IPS-18c (cell line): ENCODE data around the gene SDF4.

Experiments used
- H3K4me3 ChIP-seq: 2 replicates; pipeline ENCODE4 v1.7.0; 2013; ENCODE audit warnings: low read depth, mild to moderate bottlenecking, low read length, moderate library complexity; ENCODE audit not compliant: insufficient read depth
- H3K9me3 ChIP-seq: one replicate; pipeline ENCODE4 v1.6.1; 2013; ENCODE audit warnings: mild to moderate bottlenecking, low read length, moderate library complexity; ENCODE audit not compliant: control insufficient read depth, insufficient read depth

SDF4 gene, protein sequence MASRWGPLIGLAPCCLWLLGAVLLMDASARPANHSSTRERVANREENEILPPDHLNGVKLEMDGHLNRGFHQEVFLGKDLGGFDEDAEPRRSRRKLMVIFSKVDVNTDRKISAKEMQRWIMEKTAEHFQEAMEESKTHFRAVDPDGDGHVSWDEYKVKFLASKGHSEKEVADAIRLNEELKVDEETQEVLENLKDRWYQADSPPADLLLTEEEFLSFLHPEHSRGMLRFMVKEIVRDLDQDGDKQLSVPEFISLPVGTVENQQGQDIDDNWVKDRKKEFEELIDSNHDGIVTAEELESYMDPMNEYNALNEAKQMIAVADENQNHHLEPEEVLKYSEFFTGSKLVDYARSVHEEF

DNA sequence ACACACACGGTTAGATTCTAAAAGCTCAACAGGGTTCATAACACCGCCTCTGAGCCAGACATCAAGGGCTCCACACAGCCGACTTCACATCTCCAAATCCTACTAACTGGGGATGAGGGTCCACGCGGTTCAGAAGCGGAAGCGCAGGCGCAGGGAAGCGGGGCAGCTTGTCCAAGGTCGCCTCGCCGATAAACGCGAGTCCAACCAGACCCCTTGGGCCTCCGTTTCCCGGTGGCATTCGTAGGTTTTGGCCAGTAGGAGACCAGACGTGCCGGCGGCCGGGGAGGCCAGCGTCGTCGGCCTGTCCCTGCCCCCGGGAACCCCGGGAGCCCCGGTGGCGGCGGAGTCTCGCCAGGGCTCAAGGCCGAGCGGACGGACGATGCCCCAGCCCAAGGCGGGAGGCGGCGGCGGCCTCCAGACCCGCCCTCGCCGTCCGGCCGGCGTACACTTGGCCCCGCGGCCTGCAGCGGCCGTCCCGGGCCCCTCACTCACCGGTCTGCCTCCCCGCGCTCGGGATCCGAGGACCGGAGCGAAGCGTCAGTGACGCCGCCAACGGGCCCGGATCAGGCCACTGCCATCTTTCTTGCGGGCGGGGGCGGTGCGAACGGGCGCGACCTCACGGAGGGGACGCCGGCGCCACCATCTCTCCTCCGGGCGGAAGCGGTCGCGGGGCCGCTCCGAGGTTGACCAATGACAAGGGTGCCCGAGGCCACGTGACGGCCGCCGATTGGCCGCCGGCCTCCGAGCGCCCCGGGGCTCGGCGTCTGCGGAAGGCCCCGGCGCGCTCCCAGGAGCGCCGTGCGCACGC lies at the start of gene SDF4:
TSS of gene SDF4 (minus strand) at position 602 of the 808 bp plus-strand sequence. CDS start 3,229 bp downstream, outside the sequence.
- Histone ChIP-seq H3K4me3 (peak within 1 kb of the TSS; percentile 98), H3K9me3 (peaks cover 6% of the 10 kb centered on the region)

DNA sequence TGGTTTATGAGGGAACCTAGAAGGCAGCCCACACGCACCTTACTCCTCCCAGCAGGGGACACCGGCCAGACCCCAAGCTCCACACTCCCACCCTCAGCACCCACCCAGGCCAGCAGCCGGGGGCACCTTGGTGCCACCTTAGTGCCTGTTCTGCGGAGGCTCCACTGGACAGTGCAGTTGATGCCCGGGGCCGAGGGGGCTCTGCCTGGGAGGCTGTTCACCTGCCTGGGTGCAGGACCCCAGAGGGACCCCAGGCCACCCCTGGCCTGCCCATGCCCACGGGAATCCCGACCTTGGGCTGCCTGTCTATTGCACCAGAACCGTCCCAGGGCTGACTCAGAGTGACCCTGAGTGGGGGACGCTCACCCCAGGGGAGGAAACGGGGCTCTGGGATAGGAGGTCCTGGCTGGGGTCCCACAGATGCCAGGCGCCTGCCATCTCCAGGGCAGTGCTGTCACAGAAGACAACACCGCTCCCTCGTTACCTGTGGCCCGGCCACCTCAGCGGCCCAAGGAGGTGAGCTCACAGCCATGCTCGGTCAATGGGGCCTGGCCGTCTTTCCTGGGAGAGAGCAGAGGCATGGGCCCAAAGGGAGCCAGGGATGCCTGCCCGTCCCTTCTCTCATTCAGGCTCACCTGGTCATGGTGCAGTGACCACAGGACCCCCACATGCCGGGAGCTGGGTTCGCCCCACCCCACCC lies 49.1 kb upstream of the SDF4 start:
- Histone ChIP-seq H3K4me3 (no peak overlapping the region), H3K9me3 (no peaks in the 10 kb centered on the region)

DNA sequence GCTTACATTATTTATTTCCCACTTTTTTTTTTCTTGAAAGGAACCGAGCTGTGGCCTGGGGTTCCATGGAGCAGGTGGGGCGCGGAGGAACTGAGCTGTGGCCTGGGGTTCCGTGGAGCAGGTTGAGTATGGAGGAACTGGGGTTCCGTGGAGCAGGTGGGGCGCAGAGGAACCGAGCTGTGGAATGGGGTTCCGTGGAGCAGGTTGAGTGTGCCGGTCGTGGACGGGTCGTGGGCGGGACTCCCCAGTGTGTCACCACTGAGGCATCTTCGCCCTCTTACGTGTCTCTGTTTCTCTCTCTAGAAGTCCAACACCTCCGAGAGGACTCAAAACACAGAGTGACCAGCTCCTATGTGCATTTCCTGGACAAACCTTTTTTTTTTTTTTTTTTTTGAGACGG lies 47.2 kb upstream of the SDF4 start:
- Histone ChIP-seq H3K4me3 (no peak overlapping the region), H3K9me3 (no peaks in the 10 kb centered on the region)

DNA sequence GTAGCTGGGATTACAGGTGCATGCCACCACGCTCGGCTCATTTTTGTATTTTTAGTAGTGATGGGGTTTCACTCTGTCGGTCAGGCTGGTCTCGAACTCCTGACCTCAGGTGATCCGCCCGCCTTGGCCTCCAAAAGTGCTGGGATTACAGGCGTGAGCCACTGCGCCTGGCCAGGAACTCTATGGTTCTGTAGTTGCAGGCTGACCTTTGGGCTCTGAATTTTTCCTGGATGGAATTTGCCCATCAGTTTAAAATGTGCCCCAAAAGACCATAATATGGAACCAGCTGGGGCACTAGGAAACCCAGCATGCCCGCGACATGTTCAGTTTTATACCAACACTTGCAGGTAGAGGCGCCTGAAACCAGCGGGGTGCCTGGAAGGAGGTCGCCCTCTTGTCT lies 46.8 kb upstream of the SDF4 start:
- H3K9me3 ChIP-seq = no peaks in the 10 kb centered on the region
- H3K4me3 ChIP-seq = no peak overlapping the region

DNA sequence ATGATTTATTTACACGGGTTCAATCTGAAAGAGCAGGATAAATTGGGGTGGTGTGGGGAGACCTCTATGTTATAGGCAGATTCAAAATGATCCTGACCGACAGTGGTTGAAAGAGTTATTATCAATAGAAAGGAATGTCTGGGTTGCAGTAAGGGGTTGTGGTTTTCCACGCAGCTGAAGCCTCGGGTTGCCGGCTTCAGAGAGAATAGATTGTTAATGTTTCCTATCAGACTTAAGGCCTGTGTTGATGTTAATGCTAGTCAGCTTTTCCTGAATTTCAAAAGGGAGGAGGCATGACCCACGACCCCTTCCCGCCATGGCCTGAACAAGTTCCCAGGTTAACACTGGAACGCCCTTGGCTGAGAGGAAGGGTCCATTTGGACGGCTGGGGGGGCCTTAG lies 44.0 kb upstream of the SDF4 start:
- Histone ChIP-seq H3K9me3 (no peaks in the 10 kb centered on the region), H3K4me3 (no peak overlapping the region)

DNA sequence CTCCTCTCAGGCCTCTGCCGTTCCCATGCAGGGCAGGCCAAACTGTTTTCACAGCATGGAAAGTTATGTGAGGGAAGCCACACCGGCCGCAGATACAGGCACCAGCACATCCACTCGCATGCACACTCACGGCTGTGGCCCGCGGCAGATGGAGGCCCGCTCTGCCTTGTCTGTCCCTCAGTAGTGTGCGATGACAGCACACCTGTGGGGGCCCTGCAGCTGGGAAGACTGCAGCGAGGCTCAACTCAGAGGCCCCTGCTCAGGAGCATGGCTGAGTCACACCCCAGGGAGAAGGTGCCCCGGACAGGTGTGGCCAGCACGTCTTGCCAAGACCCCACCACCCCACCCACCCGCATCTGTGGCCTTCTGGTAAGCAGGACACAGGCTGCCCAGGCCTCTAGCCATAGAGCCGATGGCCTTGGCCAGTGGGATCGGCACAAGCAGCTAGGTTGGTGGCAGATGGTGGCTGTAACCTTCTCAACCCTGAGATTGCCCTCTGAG lies 43.2 kb upstream of the SDF4 start:
- H3K4me3 ChIP-seq = no peak overlapping the region
- H3K9me3 ChIP-seq = no peaks in the 10 kb centered on the region

DNA sequence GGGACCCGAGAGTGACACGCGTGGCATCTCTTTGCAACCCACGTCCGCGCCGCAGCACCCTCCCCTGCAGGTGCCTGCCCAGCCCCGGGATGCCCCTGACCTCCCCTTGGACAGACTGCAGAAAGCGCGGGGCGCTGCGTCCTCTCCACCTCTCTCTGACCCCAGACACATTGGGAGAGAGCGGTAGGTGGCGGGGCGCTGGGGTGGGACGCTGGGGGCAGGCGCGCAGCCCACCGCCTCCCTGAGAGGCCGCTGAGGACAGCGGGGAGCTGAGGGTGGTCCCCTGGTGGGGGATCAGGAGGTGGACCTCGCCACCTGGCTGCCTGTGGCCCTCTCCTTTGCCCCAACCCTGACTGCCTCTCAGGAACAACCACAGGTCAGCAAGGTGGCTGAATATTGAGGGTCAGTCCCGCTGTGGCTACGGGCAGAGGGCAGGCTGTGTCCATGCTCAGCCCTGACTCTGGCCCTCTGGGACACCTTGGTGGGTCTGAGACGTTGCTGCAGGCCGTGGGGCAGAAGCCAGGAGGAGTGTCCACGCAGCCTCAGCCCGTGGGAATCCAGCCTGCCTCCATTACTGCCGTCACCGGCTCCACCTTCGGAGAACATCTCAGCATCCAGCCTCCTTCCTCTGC lies 42.6 kb upstream of the SDF4 start:
- Histone ChIP-seq H3K4me3 (peak overlapping the region; percentile 72), H3K9me3 (no peaks in the 10 kb centered on the region)

DNA sequence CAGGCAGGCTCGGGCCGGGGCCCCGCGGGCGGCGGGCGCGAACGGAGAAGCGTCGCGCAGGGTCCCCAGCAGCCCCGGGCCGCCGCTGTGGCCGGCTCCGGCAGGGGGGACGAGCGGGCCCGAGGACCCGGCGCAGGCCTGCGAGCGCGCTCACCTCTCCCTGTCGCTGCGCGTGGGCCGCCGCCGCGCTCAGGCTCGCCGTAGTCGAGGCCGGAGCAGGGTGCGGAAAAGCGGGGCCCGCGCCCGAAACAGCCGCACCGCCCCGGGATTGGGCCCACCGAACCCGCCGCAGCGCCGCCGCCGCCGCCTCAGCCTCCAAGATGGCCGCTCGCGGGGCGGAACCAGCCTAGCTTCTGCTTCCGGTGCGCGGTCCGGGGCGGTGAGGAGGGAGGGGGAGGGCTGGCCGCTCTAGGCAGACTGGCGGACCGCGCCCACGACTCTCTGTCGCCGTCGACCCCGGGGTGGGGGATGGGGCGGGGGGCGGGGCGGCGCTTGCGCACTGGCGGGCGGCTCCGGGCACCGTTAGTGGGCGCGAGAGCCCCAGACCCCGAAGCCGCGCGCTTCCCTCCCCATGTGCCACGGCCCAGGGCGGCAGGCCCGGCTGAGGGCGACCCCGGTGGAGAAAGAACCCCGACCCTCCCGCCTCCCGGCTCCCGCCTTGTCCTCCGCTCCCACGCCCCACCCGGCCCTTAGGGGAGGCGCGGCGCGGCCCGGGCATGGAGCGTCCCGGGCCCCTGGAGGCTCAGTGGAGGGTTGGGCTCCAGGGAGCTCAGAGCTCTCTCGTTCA lies 41.9 kb upstream of the SDF4 start, which contains the start of gene UBE2J2:
TSS of gene UBE2J2 (minus strand) at position 343 of the 787 bp plus-strand sequence. CDS start 5,862 bp downstream, outside the sequence.
- Histone ChIP-seq H3K4me3 (peak within 1 kb of the TSS; percentile 86), H3K9me3 (no peaks in the 10 kb centered on the region)

DNA sequence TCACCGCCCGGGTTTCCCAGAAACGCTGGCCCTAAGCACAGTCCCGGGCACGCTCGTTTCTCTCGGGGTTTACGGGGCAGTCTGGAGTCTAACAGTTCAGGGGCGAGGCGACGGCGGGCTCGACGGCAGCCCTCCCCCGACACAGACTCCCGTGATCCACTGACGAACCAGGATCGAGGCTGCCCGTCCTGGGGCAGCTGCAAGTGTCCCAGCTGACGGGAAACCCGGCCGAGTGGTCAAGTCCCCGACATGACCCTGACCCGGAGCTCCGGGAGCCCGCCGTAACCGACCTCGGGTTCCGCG lies 41.4 kb upstream of the SDF4 start:
- H3K9me3 ChIP-seq = no peaks in the 10 kb centered on the region
- H3K4me3 ChIP-seq = peak overlapping the region; percentile 86

DNA sequence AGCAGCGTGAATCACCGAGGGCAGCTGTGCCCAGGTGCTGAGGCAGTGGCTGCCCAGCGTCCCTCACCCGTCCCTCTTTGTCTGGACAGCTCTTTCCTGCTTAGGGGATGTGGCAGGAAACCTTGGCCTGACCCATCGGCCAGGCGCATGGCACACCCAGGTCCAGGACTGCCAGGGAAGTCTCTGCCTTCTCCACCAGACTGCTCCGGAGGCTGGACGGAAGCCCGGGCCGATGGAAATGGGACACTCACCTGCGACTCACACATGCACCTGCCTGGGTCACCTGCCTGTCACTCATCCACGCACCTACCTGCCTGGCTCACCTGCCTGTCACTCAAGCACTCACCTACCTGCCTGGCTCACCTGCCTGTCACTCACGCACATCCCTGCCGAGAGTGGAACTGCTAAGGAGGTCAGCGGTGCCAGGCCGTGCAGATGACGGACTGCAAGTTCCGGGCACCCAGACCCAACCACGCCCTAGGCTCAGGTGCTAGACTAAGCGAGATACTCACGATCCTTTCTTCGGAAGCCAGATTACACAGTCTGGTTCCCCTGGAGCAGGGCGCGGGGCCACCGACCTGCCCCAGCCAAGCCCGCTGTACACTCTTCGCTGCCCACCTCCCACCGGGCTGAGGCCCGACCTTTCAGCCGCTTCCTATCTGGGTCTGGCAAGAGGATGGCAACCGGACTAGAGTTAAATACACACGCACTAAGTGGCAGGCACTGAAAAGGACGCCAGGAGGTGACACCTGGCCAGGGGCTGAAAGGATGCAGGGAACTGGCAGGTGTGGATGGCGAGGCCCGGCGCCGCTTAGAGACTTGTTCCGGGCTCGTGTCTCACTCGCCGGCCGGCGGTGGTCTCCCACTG lies 40.8 kb upstream of the SDF4 start:
- Histone ChIP-seq H3K4me3 (peak overlapping the region; percentile 86), H3K9me3 (no peaks in the 10 kb centered on the region)

DNA sequence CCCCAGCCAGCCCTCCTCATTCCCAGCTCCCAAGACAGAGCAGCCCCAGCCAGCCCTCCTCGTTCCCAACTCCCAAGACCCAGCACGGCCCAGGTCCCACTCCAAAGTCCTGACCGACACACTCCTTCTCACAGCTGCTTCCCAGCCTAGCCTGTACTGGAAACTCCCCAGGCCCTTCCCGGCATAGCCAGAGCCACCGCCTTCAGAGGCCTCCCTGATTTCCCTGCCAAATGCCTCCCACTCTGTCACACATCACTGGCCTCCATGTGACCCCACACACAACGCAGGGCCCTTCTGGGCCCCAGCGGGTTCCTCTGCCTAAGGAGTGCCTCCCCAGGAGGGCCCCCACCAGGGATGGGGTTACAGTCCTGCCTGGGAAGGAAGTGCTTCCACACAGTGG lies 39.0 kb upstream of the SDF4 start:
- H3K4me3 ChIP-seq = no peak overlapping the region
- no peaks in the 10 kb centered on the region for H3K9me3 ChIP-seq

DNA sequence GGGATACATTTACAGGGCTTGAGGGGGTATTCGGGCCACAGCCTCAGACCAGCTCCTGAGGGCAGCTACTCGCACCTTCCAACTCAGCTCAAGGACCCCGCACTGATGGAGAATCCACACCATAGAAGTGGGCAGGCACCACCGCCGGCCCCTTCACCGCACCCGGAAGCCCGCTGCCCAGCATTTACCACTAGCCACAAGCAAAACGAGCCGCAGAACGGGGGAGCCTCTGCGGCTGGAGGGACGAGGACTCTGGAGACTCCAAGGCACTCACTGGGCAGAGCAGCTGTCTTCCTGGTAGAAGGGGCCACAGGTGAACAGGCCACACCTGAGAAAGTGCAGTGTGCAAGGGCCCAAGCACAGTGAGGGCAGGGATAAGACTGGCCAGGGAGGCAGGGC lies 36.5 kb upstream of the SDF4 start:
- Histone ChIP-seq H3K4me3 (no peak overlapping the region), H3K9me3 (no peaks in the 10 kb centered on the region)

DNA sequence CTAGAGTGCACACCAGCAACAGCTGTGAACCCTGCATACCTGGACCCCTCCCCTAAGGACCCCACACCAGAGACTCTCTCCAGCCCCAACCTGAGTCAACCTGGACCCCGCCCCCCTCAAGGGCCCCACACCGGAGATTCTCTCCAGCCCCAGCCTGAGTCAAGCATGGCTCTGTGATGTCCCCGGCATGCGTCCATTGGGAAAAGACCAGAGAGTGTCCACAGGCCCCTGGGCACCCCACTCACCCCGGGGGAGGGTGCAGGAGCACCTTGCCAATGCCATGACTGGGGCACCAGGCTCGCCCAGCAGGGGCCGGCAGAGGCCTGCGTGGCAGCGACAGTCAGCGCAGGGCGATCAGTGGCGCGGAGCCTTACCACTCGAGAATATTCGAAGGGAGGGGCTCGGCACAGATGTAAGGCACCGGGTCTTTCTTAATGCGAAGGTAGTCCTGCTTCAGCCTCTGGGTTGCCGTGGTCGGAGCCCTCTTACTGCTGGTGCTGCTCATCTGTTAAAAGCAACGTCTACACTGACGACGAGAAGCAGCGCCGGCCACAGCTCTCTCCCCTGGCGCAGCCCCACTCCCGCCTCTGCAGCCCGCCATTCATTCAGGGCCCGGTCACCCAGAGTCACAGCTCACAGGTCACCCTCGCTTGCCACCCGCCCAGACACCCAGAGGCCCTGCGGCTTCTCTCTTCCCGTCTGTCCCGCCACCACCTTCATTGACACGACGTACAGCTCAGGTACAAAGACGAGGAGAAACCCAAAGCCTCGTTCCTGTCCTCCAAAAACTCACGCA lies 35.9 kb upstream of the SDF4 start:
- H3K9me3 ChIP-seq = no peaks in the 10 kb centered on the region
- no peak overlapping the region for H3K4me3 ChIP-seq

DNA sequence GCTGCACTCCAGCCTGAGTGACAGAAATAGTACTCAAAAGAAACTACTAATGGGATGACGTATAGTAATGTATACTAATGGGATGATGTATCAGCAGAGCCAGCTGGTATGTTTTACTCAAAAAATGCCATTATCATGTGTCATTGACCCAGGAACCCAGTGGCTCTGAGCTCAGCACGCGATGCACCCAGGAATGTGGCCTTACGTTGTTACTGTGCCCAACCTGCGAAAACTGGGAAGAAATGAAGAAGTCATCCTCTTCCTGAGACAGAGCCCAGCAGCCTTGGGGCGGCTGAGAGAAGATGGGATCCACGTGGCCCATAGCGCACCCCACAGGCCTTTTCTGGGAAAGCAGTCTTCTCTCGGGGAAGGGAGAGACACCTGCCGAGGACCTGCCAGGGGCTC lies 33.1 kb upstream of the SDF4 start:
- no peaks in the 10 kb centered on the region for H3K9me3 ChIP-seq
- no peak overlapping the region for H3K4me3 ChIP-seq

DNA sequence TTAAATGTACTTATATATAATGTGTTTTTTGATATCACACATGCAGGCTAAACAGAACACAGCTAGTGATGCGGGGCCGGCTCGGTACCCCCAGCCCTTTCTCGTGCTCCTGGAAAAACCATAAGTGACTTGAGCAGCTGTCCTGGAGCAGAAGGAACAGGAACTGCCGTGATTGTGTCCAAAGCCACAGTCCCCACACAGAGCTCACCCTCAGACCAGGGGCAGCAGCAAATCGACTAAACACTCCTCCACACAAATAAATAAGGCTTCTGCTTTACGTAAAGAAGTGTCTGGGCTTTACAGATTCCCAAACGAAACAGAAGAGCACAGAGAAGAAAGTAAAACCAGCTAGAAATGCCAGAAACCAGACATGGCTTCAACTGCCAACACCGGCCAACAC lies 32.2 kb upstream of the SDF4 start:
- H3K9me3 ChIP-seq = no peaks in the 10 kb centered on the region
- H3K4me3 ChIP-seq = no peak overlapping the region
